ENCODE results near the gene C4B. TPM values are rescaled to one million over a fixed set of nuclear protein-coding genes. Genes with fewer than 3 reads are reported as not detected.
"Not testable (repeated sequence)": the region's sequence is repeated elsewhere in the genome, so short reads cannot be mapped to it uniquely, and the experiment has no call there.

The C4B gene
- total and polyA plus RNA-seq, 2 donors (not counting 1 experiment from before 2014, with no cell fraction given), result 16.2 to 19.0 TPM

GRCh38 chr6:32035283-32036013, 20.9 kb downstream of the C4B start:
- not testable (repeated sequence) for H3K27ac ChIP-seq (ENCODE audit: insufficient read depth, low read length); DNase-seq (ENCODE audit: low read depth in 2 of 2); H3K4me1 ChIP-seq (ENCODE audit: control insufficient read depth, extremely low read depth, insufficient read depth, low read length)

GRCh38 chr6:32037136-32037535, 22.5 kb downstream of the C4B start:
- not testable (repeated sequence) for DNase-seq (ENCODE audit: low read depth in 2 of 2); H3K27ac ChIP-seq (ENCODE audit: insufficient read depth, low read length); H3K9ac ChIP-seq (ENCODE audit: insufficient read depth, low read length)

More at GRCh38 chr6:32035283-32036013, 20.9 kb downstream of the C4B start:
- not testable (repeated sequence) for H4K20me1 ChIP-seq (ENCODE audit: control insufficient read depth, extremely low read depth, insufficient read depth, low read length); H2AFZ ChIP-seq (ENCODE audit: low read length); H3K9me3 ChIP-seq (ENCODE audit: control insufficient read depth, insufficient read depth, low read depth, low read length); H3K27me3 ChIP-seq (ENCODE audit: control insufficient read depth, insufficient read depth, low read length); H3K4me3 ChIP-seq (replicated peaks in 1 of 4; ENCODE audit: control extremely low read depth in 1 of 4, insufficient read depth in 1 of 4, low read depth in 3 of 4, low read length in 4 of 4); H3K79me2 ChIP-seq (ENCODE audit: control insufficient read depth, insufficient read depth, low read length); H3K36me3 ChIP-seq (ENCODE audit: control insufficient read depth, insufficient read depth, low read length); H3K9ac ChIP-seq (ENCODE audit: insufficient read depth, low read length); H3K4me2 ChIP-seq (ENCODE audit: extremely low read depth, insufficient read depth, low read length)

GRCh38 chr6:32037598-32038524, 23.3 kb downstream of the C4B start, which contains the start of gene CYP21A2:
Gene CYP21A2 (plus strand): TSS chr6:32038415. CDS start chr6:32038423, 8 bp downstream.
- not testable (repeated sequence) for H3K27ac ChIP-seq (ENCODE audit: insufficient read depth, low read length); DNase-seq (ENCODE audit: low read depth in 2 of 2); H3K9me3 ChIP-seq (ENCODE audit: control insufficient read depth, insufficient read depth, low read depth, low read length); H2AFZ ChIP-seq (ENCODE audit: low read length); H3K9ac ChIP-seq (ENCODE audit: insufficient read depth, low read length); H4K20me1 ChIP-seq (ENCODE audit: control insufficient read depth, extremely low read depth, insufficient read depth, low read length); H3K27me3 ChIP-seq (ENCODE audit: control insufficient read depth, insufficient read depth, low read length); H3K4me3 ChIP-seq (replicated peaks in 1 of 4; ENCODE audit: control extremely low read depth in 1 of 4, insufficient read depth in 1 of 4, low read depth in 3 of 4, low read length in 4 of 4); H3K36me3 ChIP-seq (ENCODE audit: control insufficient read depth, insufficient read depth, low read length); H3K4me2 ChIP-seq (ENCODE audit: extremely low read depth, insufficient read depth, low read length); H3K79me2 ChIP-seq (ENCODE audit: control insufficient read depth, insufficient read depth, low read length); H3K4me1 ChIP-seq (ENCODE audit: control insufficient read depth, extremely low read depth, insufficient read depth, low read length)

More at GRCh38 chr6:32037136-32037535, 22.5 kb downstream of the C4B start:
- H3K79me2 ChIP-seq (ENCODE audit: control insufficient read depth, insufficient read depth, low read length); H3K9me3 ChIP-seq (ENCODE audit: control insufficient read depth, insufficient read depth, low read depth, low read length); H3K27me3 ChIP-seq (ENCODE audit: control insufficient read depth, insufficient read depth, low read length); H3K36me3 ChIP-seq (ENCODE audit: control insufficient read depth, insufficient read depth, low read length); H3K4me2 ChIP-seq (ENCODE audit: extremely low read depth, insufficient read depth, low read length); H2AFZ ChIP-seq (ENCODE audit: low read length); H3K4me1 ChIP-seq (ENCODE audit: control insufficient read depth, extremely low read depth, insufficient read depth, low read length); H4K20me1 ChIP-seq (ENCODE audit: control insufficient read depth, extremely low read depth, insufficient read depth, low read length); H3K4me3 ChIP-seq (replicated peaks in 1 of 4; ENCODE audit: control extremely low read depth in 1 of 4, insufficient read depth in 1 of 4, low read depth in 3 of 4, low read length in 4 of 4): not testable (repeated sequence)

- H2AFZ ChIP-seq (ENCODE audit: low read length); DNase-seq (ENCODE audit: low read depth in 2 of 2); H3K9me3 ChIP-seq (ENCODE audit: control insufficient read depth, insufficient read depth, low read depth, low read length); H3K36me3 ChIP-seq (ENCODE audit: control insufficient read depth, insufficient read depth, low read length); H3K9ac ChIP-seq (ENCODE audit: insufficient read depth, low read length); H3K4me1 ChIP-seq (ENCODE audit: control insufficient read depth, extremely low read depth, insufficient read depth, low read length); H3K27ac ChIP-seq (ENCODE audit: insufficient read depth, low read length); H3K4me3 ChIP-seq (replicated peaks in 1 of 4; ENCODE audit: control extremely low read depth in 1 of 4, insufficient read depth in 1 of 4, low read depth in 3 of 4, low read length in 4 of 4); H3K4me2 ChIP-seq (ENCODE audit: extremely low read depth, insufficient read depth, low read length); H3K27me3 ChIP-seq (ENCODE audit: control insufficient read depth, insufficient read depth, low read length); H3K79me2 ChIP-seq (ENCODE audit: control insufficient read depth, insufficient read depth, low read length); H4K20me1 ChIP-seq (ENCODE audit: control insufficient read depth, extremely low read depth, insufficient read depth, low read length): not testable (repeated sequence)
Observed at GRCh38 chr6:32038878-32039277, 24.3 kb downstream of the C4B start.

DNA sequence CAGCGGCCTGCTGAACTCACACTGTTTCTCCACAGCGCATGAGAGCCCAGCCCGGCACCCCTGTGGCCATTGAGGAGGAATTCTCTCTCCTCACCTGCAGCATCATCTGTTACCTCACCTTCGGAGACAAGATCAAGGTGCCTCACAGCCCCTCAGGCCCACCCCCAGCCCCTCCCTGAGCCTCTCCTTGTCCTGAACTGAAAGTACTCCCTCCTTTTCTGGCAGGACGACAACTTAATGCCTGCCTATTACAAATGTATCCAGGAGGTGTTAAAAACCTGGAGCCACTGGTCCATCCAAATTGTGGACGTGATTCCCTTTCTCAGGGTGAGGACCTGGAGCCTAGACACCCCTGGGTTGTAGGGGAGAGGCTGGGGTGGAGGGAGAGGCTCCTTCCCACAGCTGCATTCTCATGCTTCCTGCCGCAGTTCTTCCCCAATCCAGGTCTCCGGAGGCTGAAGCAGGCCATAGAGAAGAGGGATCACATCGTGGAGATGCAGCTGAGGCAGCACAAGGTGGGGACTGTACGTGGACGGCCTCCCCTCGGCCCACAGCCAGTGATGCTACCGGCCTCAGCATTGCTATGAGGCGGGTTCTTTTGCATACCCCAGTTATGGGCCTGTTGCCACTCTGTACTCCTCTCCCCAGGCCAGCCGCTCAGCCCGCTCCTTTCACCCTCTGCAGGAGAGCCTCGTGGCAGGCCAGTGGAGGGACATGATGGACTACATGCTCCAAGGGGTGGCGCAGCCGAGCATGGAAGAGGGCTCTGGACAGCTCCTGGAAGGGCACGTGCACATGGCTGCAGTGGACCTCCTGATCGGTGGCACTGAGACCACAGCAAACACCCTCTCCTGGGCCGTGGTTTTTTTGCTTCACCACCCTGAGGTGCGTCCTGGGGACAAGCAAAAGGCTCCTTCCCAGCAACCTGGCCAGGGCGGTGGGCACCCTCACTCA, 25.0 kb downstream of the C4B start:
- not testable (repeated sequence) for H3K4me3 ChIP-seq (replicated peaks in 1 of 4; ENCODE audit: control extremely low read depth in 1 of 4, insufficient read depth in 1 of 4, low read depth in 3 of 4, low read length in 4 of 4); H4K20me1 ChIP-seq (ENCODE audit: control insufficient read depth, extremely low read depth, insufficient read depth, low read length); H3K9ac ChIP-seq (ENCODE audit: insufficient read depth, low read length); H3K27ac ChIP-seq (ENCODE audit: insufficient read depth, low read length); H3K4me1 ChIP-seq (ENCODE audit: control insufficient read depth, extremely low read depth, insufficient read depth, low read length); H3K9me3 ChIP-seq (ENCODE audit: control insufficient read depth, insufficient read depth, low read depth, low read length); H3K79me2 ChIP-seq (ENCODE audit: control insufficient read depth, insufficient read depth, low read length); H3K27me3 ChIP-seq (ENCODE audit: control insufficient read depth, insufficient read depth, low read length); H2AFZ ChIP-seq (ENCODE audit: low read length); H3K36me3 ChIP-seq (ENCODE audit: control insufficient read depth, insufficient read depth, low read length); DNase-seq (ENCODE audit: low read depth in 2 of 2); H3K4me2 ChIP-seq (ENCODE audit: extremely low read depth, insufficient read depth, low read length)

DNA sequence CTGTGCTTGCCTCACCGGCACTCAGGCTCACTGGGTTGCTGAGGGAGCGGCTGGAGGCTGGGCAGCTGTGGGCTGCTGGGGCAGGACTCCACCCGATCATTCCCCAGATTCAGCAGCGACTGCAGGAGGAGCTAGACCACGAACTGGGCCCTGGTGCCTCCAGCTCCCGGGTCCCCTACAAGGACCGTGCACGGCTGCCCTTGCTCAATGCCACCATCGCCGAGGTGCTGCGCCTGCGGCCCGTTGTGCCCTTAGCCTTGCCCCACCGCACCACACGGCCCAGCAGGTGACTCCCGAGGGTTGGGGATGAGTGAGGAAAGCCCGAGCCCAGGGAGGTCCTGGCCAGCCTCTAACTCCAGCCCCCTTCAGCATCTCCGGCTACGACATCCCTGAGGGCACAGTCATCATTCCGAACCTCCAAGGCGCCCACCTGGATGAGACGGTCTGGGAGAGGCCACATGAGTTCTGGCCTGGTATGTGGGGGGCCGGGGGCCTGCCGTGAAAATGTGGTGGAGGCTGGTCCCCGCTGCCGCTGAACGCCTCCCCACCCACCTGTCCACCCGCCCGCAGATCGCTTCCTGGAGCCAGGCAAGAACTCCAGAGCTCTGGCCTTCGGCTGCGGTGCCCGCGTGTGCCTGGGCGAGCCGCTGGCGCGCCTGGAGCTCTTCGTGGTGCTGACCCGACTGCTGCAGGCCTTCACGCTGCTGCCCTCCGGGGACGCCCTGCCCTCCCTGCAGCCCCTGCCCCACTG, 25.9 kb downstream of the C4B start:
- H4K20me1 ChIP-seq (ENCODE audit: control insufficient read depth, extremely low read depth, insufficient read depth, low read length), result not testable (repeated sequence)

More for the DNA sequence above, 25.9 kb downstream of the C4B start:
- H3K79me2 ChIP-seq (ENCODE audit: control insufficient read depth, insufficient read depth, low read length); H3K9ac ChIP-seq (ENCODE audit: insufficient read depth, low read length); H3K4me1 ChIP-seq (ENCODE audit: control insufficient read depth, extremely low read depth, insufficient read depth, low read length); H3K4me3 ChIP-seq (replicated peaks in 1 of 4; ENCODE audit: control extremely low read depth in 1 of 4, insufficient read depth in 1 of 4, low read depth in 3 of 4, low read length in 4 of 4); H3K36me3 ChIP-seq (ENCODE audit: control insufficient read depth, insufficient read depth, low read length); H2AFZ ChIP-seq (ENCODE audit: low read length); H3K27me3 ChIP-seq (ENCODE audit: control insufficient read depth, insufficient read depth, low read length); H3K27ac ChIP-seq (ENCODE audit: insufficient read depth, low read length); H3K9me3 ChIP-seq (ENCODE audit: control insufficient read depth, insufficient read depth, low read depth, low read length); DNase-seq (ENCODE audit: low read depth in 2 of 2); H3K4me2 ChIP-seq (ENCODE audit: extremely low read depth, insufficient read depth, low read length): not testable (repeated sequence)

All from fibroblast of lung (primary cell).